Measurements from ENCODE around the gene APBB1IP.
A peak's percentile ranks its signal among the peaks of the same experiment; 100 is the strongest.

The APBB1IP gene

GRCh38 chr10:26513101-26513500 lies 75.0 kb downstream of the APBB1IP start:
- no peak for DNase-seq

DNA sequence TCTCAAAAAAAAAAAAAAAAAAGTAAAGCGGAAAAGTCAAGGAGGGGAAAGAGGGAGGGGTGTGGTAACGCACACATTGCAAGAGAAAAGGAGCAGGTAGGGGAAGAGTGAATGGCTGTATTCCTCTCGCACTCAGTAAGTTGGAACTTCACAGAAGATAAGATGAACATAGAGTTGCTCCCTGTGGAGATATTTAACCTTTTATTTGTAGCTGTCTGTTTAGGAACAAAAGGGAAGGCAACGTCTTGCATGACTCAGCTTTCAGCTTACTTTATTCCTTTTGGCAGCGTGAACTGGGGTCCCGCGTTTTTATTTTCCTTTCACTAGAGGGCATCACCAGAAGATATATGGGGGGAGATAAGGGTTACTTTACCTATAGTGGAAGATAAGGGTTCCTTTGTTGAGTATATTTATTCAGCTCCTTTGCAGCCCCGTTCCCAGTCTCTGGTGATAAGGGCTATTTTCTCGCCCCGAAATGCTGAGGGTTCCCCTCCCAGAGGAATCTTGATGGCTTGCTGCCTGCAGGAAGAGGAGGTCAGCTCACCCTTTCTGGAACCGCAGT lies 78.5 kb downstream of the APBB1IP start:
- DNase-seq: no peak

GRCh38 chr10:26517141-26517867 lies 79.2 kb downstream of the APBB1IP start:
- DNase-seq: no peak

GRCh38 chr10:26519803-26520202 lies 81.7 kb downstream of the APBB1IP start:
- no peak for DNase-seq

DNA sequence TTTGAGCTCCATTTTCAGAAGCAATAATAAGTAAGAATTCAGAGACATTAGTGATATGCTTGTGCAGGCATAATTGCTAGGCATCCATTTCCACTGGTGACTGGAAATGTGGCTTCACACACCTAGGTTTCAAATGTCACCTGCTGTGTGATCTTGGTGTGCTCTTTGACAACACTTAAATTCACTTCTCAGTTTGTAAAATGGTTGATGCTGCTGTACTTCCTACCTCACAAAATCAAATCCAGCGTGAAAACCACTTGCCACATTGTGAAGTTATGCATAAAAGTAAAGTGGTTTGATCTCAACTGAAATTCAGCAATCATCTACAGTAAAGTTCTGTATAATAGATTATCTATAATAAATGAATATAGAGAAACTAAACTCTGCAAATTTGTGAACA lies 82.4 kb downstream of the APBB1IP start:
- no peak for DNase-seq

DNA sequence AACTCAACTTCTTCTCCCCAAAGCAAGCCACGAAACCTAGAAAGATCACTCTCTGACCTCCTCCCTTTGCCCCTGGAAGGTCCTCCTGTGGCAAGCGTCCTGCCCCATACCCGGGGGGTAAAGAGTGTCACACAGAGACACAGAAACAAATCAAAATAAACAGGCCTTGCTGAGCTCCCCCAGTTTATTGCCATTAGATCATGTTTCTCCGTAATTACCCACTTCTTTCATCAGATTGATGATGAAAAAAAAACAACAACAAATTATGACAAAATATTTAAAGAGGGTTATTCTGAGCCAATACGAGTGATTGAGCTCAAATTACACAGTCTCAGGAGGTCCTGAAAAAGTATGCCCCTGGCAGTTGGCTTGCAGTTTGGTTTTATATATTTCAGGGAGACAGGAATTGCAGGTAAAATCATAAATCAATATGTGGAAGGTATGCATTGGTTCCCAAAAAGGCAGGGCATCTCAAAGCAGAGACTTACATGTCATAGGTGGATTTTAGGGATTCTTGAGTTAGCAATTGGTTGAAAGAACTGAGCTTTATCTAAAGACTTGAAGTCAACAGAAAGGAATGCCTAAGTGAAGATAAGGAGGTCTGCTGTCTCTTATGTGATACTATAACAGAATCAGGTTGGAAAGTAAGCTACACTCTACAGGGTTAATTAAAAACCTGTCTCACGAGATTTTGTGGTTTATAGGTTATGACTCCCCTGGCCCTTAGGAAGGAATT lies 86.2 kb downstream of the APBB1IP start:
- DNase-seq: no peak

DNA sequence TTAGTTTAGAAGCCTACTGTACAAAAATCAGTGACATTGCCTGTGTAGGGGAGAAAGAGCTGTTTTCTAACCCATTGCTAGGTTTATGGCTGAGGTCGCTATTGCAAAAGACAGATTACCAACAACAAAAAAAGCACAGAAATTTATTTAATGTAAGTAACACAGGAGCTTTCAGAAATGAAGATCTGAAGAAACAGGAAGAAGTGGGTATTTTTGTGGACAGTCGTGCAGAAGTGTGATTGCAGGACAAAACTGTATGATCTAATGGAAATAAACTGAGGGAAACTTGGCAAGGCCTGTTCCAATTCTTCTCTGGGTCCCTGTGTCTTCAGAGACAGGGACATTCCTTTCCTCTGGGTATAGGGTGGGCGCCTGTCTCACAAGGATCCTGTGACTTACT lies 87.4 kb downstream of the APBB1IP start:
- no peak for DNase-seq

DNA sequence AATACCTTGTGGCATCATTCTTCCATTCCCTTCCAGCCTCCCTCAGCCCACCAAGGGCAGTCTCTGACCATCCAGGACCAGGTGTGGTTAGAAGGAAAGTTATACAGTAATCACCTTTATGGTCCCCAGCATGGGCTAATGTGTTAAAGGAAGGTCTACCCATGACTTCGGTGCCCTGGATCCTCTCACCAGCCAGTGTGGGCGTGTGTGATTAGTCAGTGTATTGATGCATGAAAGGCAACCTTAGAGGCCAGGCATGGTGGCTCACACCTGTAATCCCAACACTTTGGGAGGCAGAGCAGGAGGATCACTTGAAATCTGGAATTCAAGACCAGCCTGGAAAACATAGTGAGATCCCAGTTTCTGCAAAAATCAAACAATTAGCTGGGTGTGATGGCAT lies 88.9 kb downstream of the APBB1IP start:
- no peak for DNase-seq

DNA sequence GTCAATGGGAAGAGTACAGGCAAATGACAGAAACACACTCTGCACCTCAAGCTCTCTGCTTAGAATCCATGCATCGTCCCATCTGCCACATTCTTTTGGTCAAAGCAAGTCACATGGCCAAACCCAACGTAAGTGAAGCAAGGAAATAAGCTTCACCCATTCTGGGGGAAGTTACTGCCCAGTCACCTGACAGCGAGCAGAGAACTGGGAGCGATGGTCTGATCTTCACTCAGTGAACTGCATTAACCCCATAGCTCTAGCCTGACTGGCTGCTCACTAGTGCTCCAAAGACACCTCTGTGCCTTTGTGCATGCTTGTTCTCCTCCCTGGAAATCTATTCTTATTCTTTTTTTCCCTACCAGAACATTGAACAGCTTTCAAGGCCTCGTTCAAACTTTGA lies 89.9 kb downstream of the APBB1IP start:
- DNase-seq: no peak

DNA sequence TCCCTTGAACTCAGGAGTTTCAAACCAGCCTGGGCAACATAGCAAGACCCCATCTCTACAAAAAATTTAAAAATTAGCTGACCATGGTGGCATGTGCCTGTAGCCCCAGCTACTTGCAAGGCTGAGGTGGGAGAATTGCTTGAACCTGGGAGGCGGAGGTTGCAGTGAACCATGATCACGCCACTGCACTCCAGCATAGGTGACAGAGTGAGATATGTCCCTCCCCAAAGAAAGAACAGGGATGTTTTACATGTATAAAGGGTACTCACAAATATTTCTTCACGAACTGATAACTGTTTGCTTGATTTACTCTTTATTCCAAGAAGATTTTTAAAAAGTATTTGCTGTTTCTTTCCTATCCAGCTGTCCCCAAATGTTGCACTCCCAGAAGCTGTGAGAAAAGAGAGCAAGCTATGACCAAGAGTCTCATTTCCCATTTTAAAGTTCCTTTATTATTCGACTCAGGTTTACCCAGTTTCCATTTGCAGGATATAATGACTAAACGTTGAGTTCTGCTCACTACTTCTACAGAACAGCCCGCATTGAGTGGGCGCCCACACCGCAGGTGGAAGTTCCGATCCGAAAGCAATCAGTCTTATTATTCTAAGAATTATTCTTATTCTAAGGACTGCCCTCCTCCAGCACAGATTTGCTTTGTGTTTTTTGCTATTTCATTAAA lies 90.7 kb downstream of the APBB1IP start:
- DNase-seq: no peak

DNA sequence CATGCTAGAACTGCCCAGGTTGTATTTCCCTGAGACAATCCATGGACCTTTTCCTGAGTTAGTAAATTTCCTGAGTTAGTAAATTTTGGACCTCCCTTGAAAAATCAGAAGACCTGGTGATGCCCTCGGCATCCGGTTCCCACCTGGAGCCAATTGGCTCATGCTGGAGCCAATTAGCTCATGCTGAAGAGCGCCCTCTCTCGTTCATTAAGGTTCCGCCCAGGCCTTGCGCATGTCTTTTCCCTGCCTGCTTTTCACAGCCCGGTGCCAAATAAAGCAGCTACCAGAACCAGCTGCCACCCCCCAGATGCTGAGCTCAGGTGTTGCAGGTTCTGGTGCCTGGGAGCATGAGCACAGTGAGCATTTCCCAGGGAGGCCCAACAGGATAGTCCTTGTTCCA lies 96.2 kb downstream of the APBB1IP start:
- DNase-seq: no peak

DNA sequence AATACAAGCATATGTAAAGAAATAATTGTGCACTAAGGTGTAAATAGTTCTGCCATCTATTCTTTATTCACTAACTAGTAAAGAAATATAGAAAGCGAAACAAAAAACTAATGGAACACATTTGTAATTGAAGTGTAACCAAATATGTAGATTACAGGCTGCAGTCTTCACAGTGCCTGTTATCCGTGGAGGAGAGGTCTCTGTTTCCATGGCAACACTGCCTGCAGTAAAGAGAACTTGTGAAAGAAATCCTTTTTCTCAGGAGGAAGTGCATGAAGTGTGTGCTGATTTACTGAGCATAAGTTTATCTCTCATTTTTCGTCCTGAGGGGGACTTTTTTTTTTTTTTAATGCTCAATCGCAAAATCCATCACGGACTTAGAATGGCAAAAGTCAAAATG lies 102.5 kb downstream of the APBB1IP start:
- no peak for DNase-seq

DNA sequence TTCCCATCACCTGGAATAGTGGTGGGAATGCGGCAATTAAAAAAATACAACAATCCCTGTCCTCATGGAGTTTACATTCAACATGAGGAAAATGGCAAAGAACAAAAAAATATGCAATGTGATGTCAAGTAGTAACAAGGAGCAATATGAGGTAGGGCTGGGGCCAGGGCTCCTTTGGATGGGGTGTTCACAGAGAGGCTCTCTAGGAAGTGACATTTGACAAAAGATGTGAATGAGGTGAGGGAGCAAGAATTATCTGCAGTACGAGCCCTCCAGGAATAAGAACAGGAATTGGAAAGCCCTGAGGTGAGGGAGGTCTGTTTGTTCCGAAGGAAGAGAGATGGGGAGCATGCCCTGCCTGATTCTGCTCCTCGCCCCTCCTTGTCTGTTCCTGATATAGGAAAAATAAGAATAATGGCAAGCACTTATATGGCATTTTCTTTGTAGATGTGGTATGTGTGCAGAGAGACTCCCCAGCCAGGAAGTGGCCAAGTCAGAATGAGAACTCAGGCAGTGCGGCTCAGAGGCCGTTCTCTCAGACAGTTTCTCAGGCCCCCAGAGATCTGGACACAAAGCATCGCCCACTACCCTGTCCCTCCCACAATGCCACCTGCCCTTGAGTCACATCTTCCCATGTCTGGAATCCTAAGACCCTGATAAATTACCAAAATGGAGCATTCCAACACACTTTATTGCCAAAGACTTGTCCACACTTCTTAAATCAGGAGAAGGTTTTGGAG lies 105.6 kb downstream of the APBB1IP start:
- DNase-seq: no peak

DNA sequence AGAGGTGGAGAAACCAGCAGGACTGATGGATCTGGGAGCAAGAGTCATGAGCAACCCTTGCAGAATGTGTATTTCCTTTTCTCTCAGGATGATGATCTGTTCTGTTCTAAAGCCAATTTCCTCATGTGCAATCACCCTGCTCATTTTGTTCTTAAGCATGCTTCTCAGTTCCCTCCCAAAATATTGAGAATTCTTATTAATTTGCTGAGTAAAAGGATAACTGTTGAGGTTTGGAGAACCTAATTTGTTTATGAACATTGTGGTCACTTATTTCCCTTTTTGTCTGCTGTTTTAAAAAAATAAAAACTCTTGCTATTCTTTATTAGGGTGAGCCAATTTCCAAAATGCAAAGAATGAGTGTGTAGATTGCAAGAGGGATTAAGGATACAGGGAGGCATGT lies 106.8 kb downstream of the APBB1IP start:
- no peak for DNase-seq

- DNase-seq: no peak
These were observed 112.8 kb downstream of the APBB1IP start for GRCh38 chr10:26550774-26551526.

- no peak for DNase-seq
These were observed 116.1 kb downstream of the APBB1IP start for GRCh38 chr10:26554246-26554645.

GRCh38 chr10:26555719-26556368 lies 117.7 kb downstream of the APBB1IP start:
- no peak for DNase-seq

DNA sequence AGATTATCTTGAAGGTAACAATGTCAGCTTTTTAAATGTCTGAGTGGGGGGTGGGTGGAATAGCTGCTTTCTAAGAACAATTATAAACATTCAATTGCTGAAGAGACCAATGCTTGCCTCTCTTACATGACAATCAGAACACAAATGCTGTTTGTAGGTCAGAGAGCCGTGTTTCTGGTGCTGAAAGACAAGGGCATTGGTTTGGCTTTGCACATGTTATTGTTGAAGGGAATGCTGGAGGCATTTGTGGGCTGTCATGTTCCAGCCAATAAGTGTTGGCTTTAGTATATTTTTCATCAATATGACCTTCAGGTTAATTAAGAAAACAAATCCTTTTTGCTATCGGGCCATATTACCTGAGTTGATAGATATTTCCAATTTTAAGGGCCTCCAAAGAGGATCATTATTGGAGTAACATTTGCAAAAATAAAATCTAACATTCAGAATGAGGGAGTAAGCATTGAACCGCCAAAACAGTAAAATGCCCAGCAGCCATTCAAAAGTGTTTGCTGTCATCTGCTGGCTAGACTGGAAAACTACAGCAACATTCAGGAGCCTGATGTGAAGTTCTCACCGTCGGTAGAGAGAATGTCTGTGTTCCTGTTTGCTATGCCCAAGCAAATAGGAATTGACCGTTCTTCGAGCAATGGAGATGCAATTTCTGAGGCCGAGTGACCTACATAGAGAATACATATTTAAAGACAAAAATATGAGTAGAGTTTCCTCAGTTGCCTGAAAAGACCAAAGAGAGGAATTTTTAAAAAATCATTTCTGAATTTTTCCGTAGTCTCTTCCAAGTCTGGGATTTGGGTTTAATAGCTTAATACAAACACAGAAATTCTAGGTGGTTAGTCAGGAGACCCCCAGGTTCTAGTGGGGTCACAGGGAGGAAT lies 118.9 kb downstream of the APBB1IP start:
- DNase-seq: peak; percentile 15

DNA sequence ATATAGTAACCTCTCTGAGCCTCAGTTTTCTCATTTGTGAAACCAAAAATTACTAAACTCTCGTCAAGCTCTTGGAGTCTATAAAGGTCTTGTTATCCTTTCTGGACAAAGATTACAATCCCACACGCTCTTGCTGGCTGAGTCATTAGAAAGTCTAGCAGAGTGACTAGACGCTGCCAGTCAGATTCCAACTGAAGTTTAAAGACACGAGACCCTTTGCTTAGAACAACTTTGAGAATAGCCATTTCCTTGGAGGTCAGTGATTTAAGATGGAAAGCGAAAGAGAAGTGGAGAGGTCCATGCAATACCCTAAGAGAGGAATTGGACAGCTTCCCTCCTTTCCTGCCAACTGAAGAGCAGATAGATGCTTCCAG lies 119.5 kb downstream of the APBB1IP start:
- no peak for DNase-seq

GRCh38 chr10:26566525-26567350 lies 128.6 kb downstream of the APBB1IP start:
- no peak for DNase-seq

Measured in NCI-H2029 (cell line).